ENCODE results near the gene DUSP7.

DUSP7 gene

GRCh38 chr3:52010431-52010830, 45.9 kb downstream of the DUSP7 start:
- no peak overlapping the region for H3K27ac ChIP-seq
- TF ChIP-seq ZFX (IDR thresholded peaks at IDR 0.05; ENCODE audit: borderline replicate concordance) (no peak), CTCF (IDR thresholded peaks at IDR 0.05) (no peak)

- H3K27ac ChIP-seq, result no peak overlapping the region
- no peak for TF ChIP-seq ZFX (IDR thresholded peaks at IDR 0.05; ENCODE audit: borderline replicate concordance)
- TF ChIP-seq CTCF (IDR thresholded peaks at IDR 0.05), result no peak
Observed at GRCh38 chr3:52007291-52007690, 49.1 kb downstream of the DUSP7 start.

GRCh38 chr3:52006820-52007133, 49.6 kb downstream of the DUSP7 start:
- no peak for TF ChIP-seq CTCF (IDR thresholded peaks at IDR 0.05)
- TF ChIP-seq ZFX (IDR thresholded peaks at IDR 0.05; ENCODE audit: borderline replicate concordance), result no peak
- H3K27ac ChIP-seq, result no peak overlapping the region

GRCh38 chr3:52006017-52006819, 50.2 kb downstream of the DUSP7 start:
- H3K27ac ChIP-seq, result no peak overlapping the region
- TF ChIP-seq CTCF (IDR thresholded peaks at IDR 0.05) (no peak), ZFX (IDR thresholded peaks at IDR 0.05; ENCODE audit: borderline replicate concordance) (no peak)

GRCh38 chr3:52005571-52005986, 50.8 kb downstream of the DUSP7 start:
- H3K27ac ChIP-seq, result no peak overlapping the region

GRCh38 chr3:52004906-52005395, 51.4 kb downstream of the DUSP7 start:
- no peak overlapping the region for H3K27ac ChIP-seq
- no peak for TF ChIP-seq CTCF (IDR thresholded peaks at IDR 0.05)
- no peak for TF ChIP-seq ZFX (IDR thresholded peaks at IDR 0.05; ENCODE audit: borderline replicate concordance)

More at GRCh38 chr3:52005571-52005986, 50.8 kb downstream of the DUSP7 start:
- TF ChIP-seq CTCF (IDR thresholded peaks at IDR 0.05) (no peak), ZFX (IDR thresholded peaks at IDR 0.05; ENCODE audit: borderline replicate concordance) (no peak)

- 0 out of 2 replicates have a peak, but pooled peaks have one; percentile 5 for TF ChIP-seq CTCF (IDR thresholded peaks at IDR 0.05)
- TF ChIP-seq ZFX (IDR thresholded peaks at IDR 0.05; ENCODE audit: borderline replicate concordance), result no peak
- no peak overlapping the region for H3K27ac ChIP-seq
Observed at GRCh38 chr3:52004163-52004787, 52.1 kb downstream of the DUSP7 start.

Measured in 22Rv1 (cell line).